B cell (primary cell): ENCODE measurements around the gene ZNF296. TPM values are rescaled to one million over a fixed set of nuclear protein-coding genes. Genes with fewer than 3 reads are reported as not detected.
A peak's percentile ranks its signal among the peaks of the same experiment; 100 is the strongest.

Experiments
- ATAC-seq: fragments of 200-7000 bp; cut with Tn5 transposase; one replicate; pipeline ENCODE4 v1.10.0; 2021; ENCODE audit warnings: low read depth, mild to moderate bottlenecking, moderate number of reproducible peaks, moderate library complexity
- CTCF ChIA-PET: fragments of 350-600 bp; sonication (Branson Sonifier 250); formaldehyde crosslinking; loops from one replicate; lab custom pipeline; 2021; ENCODE audit warnings: antibody characterized with exemption, inconsistent platforms; lab: Charles Lee
- POLR2A ChIA-PET: fragments of 350-600 bp; sonication (Branson Sonifier 250); formaldehyde crosslinking; loops from one replicate; lab custom pipeline; 2021; ENCODE audit warnings: antibody characterized with exemption; lab: Charles Lee
- DNase-seq: peaks from one replicate; pipeline ENCODE4 v3.0.0; 2013
- H2AFZ ChIP-seq: 2 replicates; pipeline ENCODE4 v1.6.1; 2012; ENCODE audit warnings: mild to moderate bottlenecking, low read depth, low read length; ENCODE audit not compliant: insufficient read depth, poor library complexity, severe bottlenecking
- H3K27ac ChIP-seq, 2 donors: 1 replicate in 1 of 2; 2 replicates in 1 of 2; pipeline ENCODE4 v1.5.1; 2012 to 2013; ENCODE audit warnings: low read length in 2 of 2, mild to moderate bottlenecking in 2 of 2, moderate library complexity in 1 of 2
- H3K27me3 ChIP-seq, 4 experiments: fragments of 200-600 bp in 1 of 4; sonication (generic) in 1 of 4; replicated peaks in 1 of 4; 1 replicate in 2 of 4; 2 replicates in 2 of 4; pipeline versions ENCODE4 v1.6.1 to v1.7.0; 2013 to 2016; ENCODE audit warnings: low read length in 3 of 4, mild to moderate bottlenecking in 2 of 4, mixed read lengths in 1 of 4, moderate library complexity in 1 of 4; ENCODE audit not compliant: insufficient read depth in 4 of 4, control insufficient read depth in 3 of 4; ENCODE audit errors: control extremely low read depth in 1 of 4
- H3K36me3 ChIP-seq, 2 experiments: replicated peaks in 1 of 2; 1 replicate in 1 of 2; 2 replicates in 1 of 2; pipeline versions ENCODE4 v1.6.1 to v1.7.1; 2013; ENCODE audit warnings: low read length in 1 of 2; ENCODE audit not compliant: insufficient read depth in 2 of 2, control insufficient read depth in 1 of 2; ENCODE audit errors: control extremely low read depth in 1 of 2, extremely low read depth in 1 of 2
- H3K4me1 ChIP-seq, 2 donors: fragments of 200-600 bp in 1 of 2; sonication (generic) in 1 of 2; 1 replicate in 1 of 2; 2 replicates in 1 of 2; pipeline versions ENCODE4 v1.5.1 to v1.6.1; 2013 to 2017; ENCODE audit warnings: low read length in 2 of 2; ENCODE audit not compliant: control insufficient read depth in 2 of 2, insufficient read depth in 2 of 2
- H3K4me2 ChIP-seq: replicated peaks from 2 replicates; pipeline ENCODE3; 2012; ENCODE audit warnings: mild to moderate bottlenecking, low read depth, low read length; ENCODE audit not compliant: poor library complexity, severe bottlenecking
- H3K4me3 ChIP-seq, 5 experiments: fragments of 200-600 bp in 1 of 5; sonication (generic) in 1 of 5; 1 replicate in 3 of 5; 2 replicates in 2 of 5; pipeline versions ENCODE4 v1.5.1 to v1.7.0; 2011 to 2016; ENCODE audit warnings: low read length in 4 of 5, mild to moderate bottlenecking in 4 of 5, low read depth in 2 of 5, control low read depth in 1 of 5, moderate library complexity in 1 of 5; ENCODE audit not compliant: insufficient read depth in 1 of 5; ENCODE audit errors: control extremely low read depth in 1 of 5, extremely low read depth in 1 of 5
- H3K79me2 ChIP-seq: fragments of 200-600 bp; sonication (generic); one replicate; pipeline ENCODE4 v1.6.0; 2016; ENCODE audit warnings: low read length; ENCODE audit not compliant: control insufficient read depth, insufficient read depth
- H3K9ac ChIP-seq: fragments of 200-600 bp; sonication (generic); 2 replicates; pipeline ENCODE4 v1.6.1; 2017; ENCODE audit warnings: mild to moderate bottlenecking, low read length, moderate library complexity
- H3K9me3 ChIP-seq, 3 donors: one replicate each; pipeline versions ENCODE4 v1.6.1 to v1.7.1; 2013; ENCODE audit warnings: low read length in 2 of 3; ENCODE audit not compliant: control insufficient read depth in 2 of 3, insufficient read depth in 1 of 3; ENCODE audit errors: control extremely low read depth in 1 of 3
- H4K20me1 ChIP-seq: 2 replicates; pipeline ENCODE4 v1.6.0; 2012; ENCODE audit warnings: mild to moderate bottlenecking, low read length; ENCODE audit not compliant: insufficient read depth, control insufficient read depth, poor library complexity, severe bottlenecking
- H3K27ac Mint-ChIP-seq: one replicate; pipeline ENCODE4 v1.8.0; 2021; ENCODE audit warnings: mixed read lengths
- H3K27me3 Mint-ChIP-seq: one replicate; pipeline ENCODE4 v1.8.0; 2021; ENCODE audit warnings: mixed read lengths
- H3K4me1 Mint-ChIP-seq: one replicate; pipeline ENCODE4 v1.8.0; 2021; ENCODE audit warnings: mixed read lengths
- H3K4me3 Mint-ChIP-seq: one replicate; pipeline ENCODE4 v1.8.0; 2021; ENCODE audit warnings: mixed read lengths
- H3K9me3 Mint-ChIP-seq: one replicate; pipeline ENCODE4 v1.8.0; 2022; ENCODE audit warnings: mixed read lengths; ENCODE audit not compliant: insufficient read depth
- CTCF ChIP-seq: fragments of 200-600 bp; IDR thresholded peaks from one replicate; pipeline ENCODE4 v1.8.0; 2022; ENCODE audit warnings: antibody characterized with exemption, mild to moderate bottlenecking
- EZH2 ChIP-seq: IDR thresholded peaks from 2 replicates; pipeline ENCODE4 v1.6.1; 2012; ENCODE audit warnings: borderline replicate concordance, low read depth, mild to moderate bottlenecking, moderate library complexity, low read length; ENCODE audit not compliant: insufficient read depth, poor library complexity, severe bottlenecking
- WGBS: methylation state at CpG from one replicate; pipeline ENCODE4 v1.1.5; 2013; ENCODE audit warnings: missing lambda C conversion rate; ENCODE audit not compliant: insufficient coverage; 5-methylcytosine and 5-hydroxymethylcytosine counted together
- intact Hi-C: fragments of 100-400 bp; cut with micrococcal nuclease; formaldehyde crosslinking; loops from one replicate; pipeline ENCODE4 v1.10.0; 2022
- polyA plus RNA-seq: library from polyadenylated mRNA; depleted of rRNA; stranded (reverse); fragments of >200 nt; gene quantifications from 2 replicates; pipeline ENCODE4 v1.2.3, GENCODE V29; 2012
- total RNA-seq, 2 donors: library from RNA; stranded (reverse); fragments of 120-200 nt in 1 of 2; gene quantifications; 1 replicate in 1 of 2; 2 replicates in 1 of 2; pipeline versions ENCODE4 v1.2.3 to v1.2.4, GENCODE V29; 2013 to 2022

The ZNF296 gene
- total and polyA plus RNA-seq, 2 donors (not counting 1 experiment from before 2014, with no cell fraction given) = 21.9 to 30.2 TPM

GRCh38 chr19:45056831-45057230 lies 19.4 kb downstream of the ZNF296 start:
- no peak for TF ChIP-seq EZH2
- H3K4me3 Mint-ChIP-seq = no peak overlapping the region
- no peak overlapping the region for H3K9ac ChIP-seq
- H3K27ac ChIP-seq = peak overlapping the region; percentile 18 to 31
- H4K20me1 ChIP-seq = peaks cover 69% of the 10 kb centered on the region
- H3K9me3 Mint-ChIP-seq = no peaks in the 10 kb centered on the region
- no peak for ATAC-seq
- intact Hi-C loops = no loop called here
- ChIA-PET CTCF (interaction anchor here (0.7 to 7.0 kb wide), 10 partner anchors 8 to 154 kb away, joined by 3 to 97 read pairs (median 4); partner anchors contain the start of gene CLASRP), POLR2A (interaction anchor here (1.2 to 1.4 kb wide), 3 partner anchors 9 to 18 kb away, joined by 3 to 4 read pairs (median 3); no protein-coding TSS in a partner anchor)
- H3K27ac Mint-ChIP-seq = peak overlapping the region; percentile 71
- DNase-seq = peak; percentile 35
- H3K79me2 ChIP-seq = peaks cover 88% of the 10 kb centered on the region
- H3K27me3 ChIP-seq = no peaks in the 10 kb centered on the region
- peaks cover 58% of the 10 kb centered on the region for H3K4me1 Mint-ChIP-seq
- H3K4me1 ChIP-seq = peaks cover 20 to 58% of the 10 kb centered on the region in 2 donors
- peak overlapping the region; percentile 11 for H3K4me2 ChIP-seq
- WGBS = 77% methylated on average over 8 of the region's 8 CpGs
- H3K27me3 Mint-ChIP-seq = no peaks in the 10 kb centered on the region
- H3K36me3 ChIP-seq = peaks cover 3 to 88% of the 10 kb centered on the region in 2 experiments
- H3K4me3 ChIP-seq = no peak overlapping the region
- H3K9me3 ChIP-seq = no peaks in the 10 kb centered on the region
- no peak overlapping the region for H2AFZ ChIP-seq

- TF ChIP-seq CTCF (no peak), EZH2 (no peak)
- peaks cover 26% of the 10 kb centered on the region for H4K20me1 ChIP-seq
- WGBS = 21% methylated on average over 9 of the region's 9 CpGs
- ATAC-seq = peak; percentile 93
- no peaks in the 10 kb centered on the region for H3K27me3 Mint-ChIP-seq
- H2AFZ ChIP-seq = peak overlapping the region; percentile 11
- H3K79me2 ChIP-seq = peaks cover 88% of the 10 kb centered on the region
- intact Hi-C loops = loop anchor here (1.0 kb wide), 2 partner anchors 13 to 50 kb away; partner anchors contain the start of gene CLASRP
- ChIA-PET POLR2A (interaction anchor here (0.6 to 2.2 kb wide), 9 partner anchors 13 to 207 kb away, joined by 3 to 26 read pairs (median 4); partner anchors contain the start of genes CLASRP, CLPTM1 and RELB), CTCF (interaction anchor here (0.7 to 4.1 kb wide), 13 partner anchors 9 to 78 kb away, joined by 3 to 24 read pairs (median 4); partner anchors contain the start of genes CLASRP and PPP1R37)
- no peaks in the 10 kb centered on the region for H3K9me3 ChIP-seq
- H3K27ac Mint-ChIP-seq = peak overlapping the region; percentile 95
- H3K36me3 ChIP-seq = peaks cover 3 to 53% of the 10 kb centered on the region in 2 experiments
- peak overlapping the region in 4 of 5 experiments; percentile 27 to 62 (median 46) for H3K4me3 ChIP-seq
- H3K9ac ChIP-seq = peak overlapping the region; percentile 53
- peak overlapping the region; percentile 86 for H3K4me3 Mint-ChIP-seq
- no peaks in the 10 kb centered on the region for H3K9me3 Mint-ChIP-seq
- peak overlapping the region; percentile 78 for H3K4me2 ChIP-seq
- H3K27me3 ChIP-seq = no peaks in the 10 kb centered on the region
- H3K27ac ChIP-seq = peak overlapping the region; percentile 78 to 93
- H3K4me1 Mint-ChIP-seq = peaks cover 67% of the 10 kb centered on the region
- peaks cover 57 to 90% of the 10 kb centered on the region in 2 donors for H3K4me1 ChIP-seq
- DNase-seq = peak; percentile 85
Observed at GRCh38 chr19:45051929-45052579, 24.2 kb downstream of the ZNF296 start.
